Fibroblast of upper back skin (primary cell): ENCODE measurements around the gene SEMA6A.

ENCODE experiments used
- DNase-seq: peaks from one replicate; pipeline ENCODE4 v3.0.0-alpha.2; 2013

The SEMA6A gene

GRCh38 chr5:116488356-116489041, 86.1 kb downstream of the SEMA6A start:
- peak; percentile 21 for DNase-seq

- DNase-seq: no peak
Observed at GRCh38 chr5:116487045-116487444, 87.6 kb downstream of the SEMA6A start.

- no peak for DNase-seq
Observed at GRCh38 chr5:116486588-116486987, 88.0 kb downstream of the SEMA6A start.

GRCh38 chr5:116484645-116485044, 90.0 kb downstream of the SEMA6A start:
- DNase-seq: no peak

- peak; percentile 84 for DNase-seq
Observed at GRCh38 chr5:116482394-116482793, 92.2 kb downstream of the SEMA6A start.

- peak; percentile 31 for DNase-seq
Observed at GRCh38 chr5:116480894-116481510, 93.6 kb downstream of the SEMA6A start.

GRCh38 chr5:116479776-116480675, 94.6 kb downstream of the SEMA6A start:
- DNase-seq: peak; percentile 61

GRCh38 chr5:116478491-116478890, 96.1 kb downstream of the SEMA6A start:
- no peak for DNase-seq

GRCh38 chr5:116476897-116477537, 97.6 kb downstream of the SEMA6A start:
- no peak for DNase-seq

- no peak for DNase-seq
Observed at GRCh38 chr5:116475338-116475737, 99.3 kb downstream of the SEMA6A start.

GRCh38 chr5:116473706-116474105, 100.9 kb downstream of the SEMA6A start:
- no peak for DNase-seq

- DNase-seq: no peak
Observed at GRCh38 chr5:116472274-116472673, 102.3 kb downstream of the SEMA6A start.

GRCh38 chr5:116469631-116470030, 105.0 kb downstream of the SEMA6A start:
- DNase-seq: no peak

GRCh38 chr5:116468583-116468982, 106.0 kb downstream of the SEMA6A start:
- DNase-seq: no peak

GRCh38 chr5:116467465-116467843, 107.2 kb downstream of the SEMA6A start:
- no peak for DNase-seq

GRCh38 chr5:116466727-116467464, 107.7 kb downstream of the SEMA6A start:
- no peak for DNase-seq

- no peak for DNase-seq
Observed at GRCh38 chr5:116465411-116465810, 109.2 kb downstream of the SEMA6A start.

- DNase-seq: no peak
Observed at GRCh38 chr5:116464144-116464708, 110.4 kb downstream of the SEMA6A start.

- DNase-seq: no peak
Observed at GRCh38 chr5:116462500-116462899, 112.1 kb downstream of the SEMA6A start.

GRCh38 chr5:116459301-116459700, 115.3 kb downstream of the SEMA6A start:
- no peak for DNase-seq

- no peak for DNase-seq
Observed at GRCh38 chr5:116457062-116457461, 117.6 kb downstream of the SEMA6A start.

GRCh38 chr5:116456036-116456435, 118.6 kb downstream of the SEMA6A start:
- DNase-seq: peak; percentile 49
